A549 (cell line): ENCODE results near the gene ATP5PO.
"Not testable (repeated sequence)": the region's sequence is repeated elsewhere in the genome, so short reads cannot be mapped to it uniquely, and the experiment has no call there.

Experiments
- CHD2 ChIP-seq: fragments of 150-350 bp; IDR thresholded peaks from 2 replicates; pipeline ENCODE4 v1.6.1; 2014; ENCODE audit warnings: low read length; ENCODE audit not compliant: partially characterized antibody
- EP300 ChIP-seq, 2 experiments: fragments of >200 bp; sonication (Bioruptor Twin); formaldehyde crosslinking; IDR thresholded peaks; 2 replicates in 1 of 2; 3 replicates in 1 of 2; pipeline ENCODE4 v1.6.1; 2016 to 2017
- MAFK ChIP-seq: fragments of 450-650 bp; IDR thresholded peaks from 2 replicates; pipeline ENCODE4 v1.6.1; 2014; ENCODE audit not compliant: partially characterized antibody
- PBX3 ChIP-seq: IDR thresholded peaks from 2 replicates; pipeline ENCODE4 v1.6.1; 2012
- RCOR1 ChIP-seq: fragments of 150-350 bp; IDR thresholded peaks from 2 replicates; pipeline ENCODE4 v1.6.1; 2014; ENCODE audit warnings: antibody characterized with exemption, low read length, low read depth
- SMC3 ChIP-seq: fragments of >200 bp; sonication (Bioruptor Twin); formaldehyde crosslinking; IDR thresholded peaks from 3 replicates; pipeline ENCODE4 v1.6.1; 2018; ENCODE audit warnings: inconsistent platforms
- ZSCAN20 ChIP-seq: fragments of 250-450 bp; sonication (Bioruptor Pico); IDR thresholded peaks from 2 replicates; pipeline ENCODE4 v1.8.0; 2022; ENCODE audit warnings: mild to moderate bottlenecking, moderate library complexity
- TF ChIP-seq, protein P1 (sequence below): fragments of >200 bp; sonication (Bioruptor Twin); formaldehyde crosslinking; IDR thresholded peaks from 3 replicates; pipeline ENCODE4 v1.5.1; 2016
- TF ChIP-seq, protein P2 (sequence below): fragments of 200-600 bp; sonication (generic); IDR thresholded peaks from 2 replicates; pipeline ENCODE4 v1.6.1; 2016; ENCODE audit warnings: antibody characterized with exemption, mild to moderate bottlenecking, moderate library complexity

DNA sequence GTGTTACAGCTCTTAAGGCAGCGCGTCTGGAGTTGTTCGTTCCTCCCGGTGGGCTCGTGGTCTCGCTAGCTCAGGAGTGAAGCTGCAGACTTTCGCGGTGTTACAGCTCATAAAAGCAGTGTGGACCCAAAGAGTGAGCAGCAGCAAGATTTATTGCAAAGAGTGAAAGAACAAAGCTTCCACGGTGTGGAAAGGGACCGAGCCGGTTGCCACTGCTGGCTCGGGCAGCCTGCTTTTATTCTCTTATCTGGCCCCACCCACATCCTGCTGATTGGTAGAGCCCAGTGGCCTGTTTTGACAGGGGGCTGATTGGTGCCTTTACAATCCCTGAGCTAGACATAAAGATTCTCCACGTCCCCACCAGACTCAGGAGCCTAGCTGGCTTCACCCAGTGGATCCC is 47.7 kb downstream of the ATP5PO start:
- TF ChIP-seq, protein P1, sequence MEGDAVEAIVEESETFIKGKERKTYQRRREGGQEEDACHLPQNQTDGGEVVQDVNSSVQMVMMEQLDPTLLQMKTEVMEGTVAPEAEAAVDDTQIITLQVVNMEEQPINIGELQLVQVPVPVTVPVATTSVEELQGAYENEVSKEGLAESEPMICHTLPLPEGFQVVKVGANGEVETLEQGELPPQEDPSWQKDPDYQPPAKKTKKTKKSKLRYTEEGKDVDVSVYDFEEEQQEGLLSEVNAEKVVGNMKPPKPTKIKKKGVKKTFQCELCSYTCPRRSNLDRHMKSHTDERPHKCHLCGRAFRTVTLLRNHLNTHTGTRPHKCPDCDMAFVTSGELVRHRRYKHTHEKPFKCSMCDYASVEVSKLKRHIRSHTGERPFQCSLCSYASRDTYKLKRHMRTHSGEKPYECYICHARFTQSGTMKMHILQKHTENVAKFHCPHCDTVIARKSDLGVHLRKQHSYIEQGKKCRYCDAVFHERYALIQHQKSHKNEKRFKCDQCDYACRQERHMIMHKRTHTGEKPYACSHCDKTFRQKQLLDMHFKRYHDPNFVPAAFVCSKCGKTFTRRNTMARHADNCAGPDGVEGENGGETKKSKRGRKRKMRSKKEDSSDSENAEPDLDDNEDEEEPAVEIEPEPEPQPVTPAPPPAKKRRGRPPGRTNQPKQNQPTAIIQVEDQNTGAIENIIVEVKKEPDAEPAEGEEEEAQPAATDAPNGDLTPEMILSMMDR, result not testable (repeated sequence)
- not testable (repeated sequence) for TF ChIP-seq PBX3; SMC3; ZSCAN20 (CRISPR knock-in tag); MAFK; CHD2; RCOR1; EP300 (IDR thresholded peaks at IDR 0.05)
- TF ChIP-seq, protein P2, sequence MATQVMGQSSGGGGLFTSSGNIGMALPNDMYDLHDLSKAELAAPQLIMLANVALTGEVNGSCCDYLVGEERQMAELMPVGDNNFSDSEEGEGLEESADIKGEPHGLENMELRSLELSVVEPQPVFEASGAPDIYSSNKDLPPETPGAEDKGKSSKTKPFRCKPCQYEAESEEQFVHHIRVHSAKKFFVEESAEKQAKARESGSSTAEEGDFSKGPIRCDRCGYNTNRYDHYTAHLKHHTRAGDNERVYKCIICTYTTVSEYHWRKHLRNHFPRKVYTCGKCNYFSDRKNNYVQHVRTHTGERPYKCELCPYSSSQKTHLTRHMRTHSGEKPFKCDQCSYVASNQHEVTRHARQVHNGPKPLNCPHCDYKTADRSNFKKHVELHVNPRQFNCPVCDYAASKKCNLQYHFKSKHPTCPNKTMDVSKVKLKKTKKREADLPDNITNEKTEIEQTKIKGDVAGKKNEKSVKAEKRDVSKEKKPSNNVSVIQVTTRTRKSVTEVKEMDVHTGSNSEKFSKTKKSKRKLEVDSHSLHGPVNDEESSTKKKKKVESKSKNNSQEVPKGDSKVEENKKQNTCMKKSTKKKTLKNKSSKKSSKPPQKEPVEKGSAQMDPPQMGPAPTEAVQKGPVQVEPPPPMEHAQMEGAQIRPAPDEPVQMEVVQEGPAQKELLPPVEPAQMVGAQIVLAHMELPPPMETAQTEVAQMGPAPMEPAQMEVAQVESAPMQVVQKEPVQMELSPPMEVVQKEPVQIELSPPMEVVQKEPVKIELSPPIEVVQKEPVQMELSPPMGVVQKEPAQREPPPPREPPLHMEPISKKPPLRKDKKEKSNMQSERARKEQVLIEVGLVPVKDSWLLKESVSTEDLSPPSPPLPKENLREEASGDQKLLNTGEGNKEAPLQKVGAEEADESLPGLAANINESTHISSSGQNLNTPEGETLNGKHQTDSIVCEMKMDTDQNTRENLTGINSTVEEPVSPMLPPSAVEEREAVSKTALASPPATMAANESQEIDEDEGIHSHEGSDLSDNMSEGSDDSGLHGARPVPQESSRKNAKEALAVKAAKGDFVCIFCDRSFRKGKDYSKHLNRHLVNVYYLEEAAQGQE, result not testable (repeated sequence)
